Measurements from ENCODE around the gene CRYZL1.
"Not testable (repeated sequence)": the region's sequence is repeated elsewhere in the genome, so short reads cannot be mapped to it uniquely, and the experiment has no call there.

Gene CRYZL1

DNA sequence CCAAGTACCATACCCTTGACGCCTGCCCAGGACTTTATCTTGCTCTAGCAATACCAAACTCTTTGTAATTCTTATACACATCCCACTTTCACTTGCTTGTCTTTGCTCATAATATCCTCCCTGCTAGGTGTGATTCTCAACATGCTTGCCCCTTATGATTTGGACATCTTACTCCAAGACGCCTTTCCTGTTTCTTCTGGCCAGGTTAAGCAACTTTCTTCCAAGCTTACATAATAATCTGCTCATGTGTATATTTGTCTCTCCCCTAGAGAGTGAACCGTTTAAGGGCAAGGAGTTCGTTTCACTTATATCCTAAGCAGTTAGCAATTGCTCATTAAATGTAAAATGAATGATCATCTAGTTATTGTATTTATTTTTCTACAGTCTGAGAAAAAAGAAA, 21.8 kb downstream of the CRYZL1 start:
- no peak for FAIRE-seq

DNA sequence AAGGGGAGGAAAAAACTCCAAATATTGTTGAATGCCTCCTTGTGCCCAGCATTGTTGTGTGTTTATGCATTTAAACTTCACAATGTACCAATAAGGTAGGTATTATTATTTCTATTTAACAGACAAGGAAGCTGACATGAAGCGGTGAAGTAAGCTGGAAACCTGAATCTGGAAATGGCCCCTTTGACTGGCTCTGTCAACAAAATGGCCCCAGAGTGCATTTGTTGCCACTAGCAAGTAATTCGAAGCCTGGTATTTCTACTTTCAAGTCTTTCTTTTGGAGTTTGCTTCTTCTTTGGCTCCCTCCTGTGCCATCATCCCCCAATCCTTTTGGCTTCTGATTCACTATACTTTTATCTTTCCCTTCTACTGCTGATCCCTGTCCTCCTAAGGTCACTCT, 23.1 kb downstream of the CRYZL1 start:
- no peak for FAIRE-seq

- not testable (repeated sequence) for FAIRE-seq
Observed at GRCh38 chr21:33617565-33617964, 24.0 kb downstream of the CRYZL1 start.

DNA sequence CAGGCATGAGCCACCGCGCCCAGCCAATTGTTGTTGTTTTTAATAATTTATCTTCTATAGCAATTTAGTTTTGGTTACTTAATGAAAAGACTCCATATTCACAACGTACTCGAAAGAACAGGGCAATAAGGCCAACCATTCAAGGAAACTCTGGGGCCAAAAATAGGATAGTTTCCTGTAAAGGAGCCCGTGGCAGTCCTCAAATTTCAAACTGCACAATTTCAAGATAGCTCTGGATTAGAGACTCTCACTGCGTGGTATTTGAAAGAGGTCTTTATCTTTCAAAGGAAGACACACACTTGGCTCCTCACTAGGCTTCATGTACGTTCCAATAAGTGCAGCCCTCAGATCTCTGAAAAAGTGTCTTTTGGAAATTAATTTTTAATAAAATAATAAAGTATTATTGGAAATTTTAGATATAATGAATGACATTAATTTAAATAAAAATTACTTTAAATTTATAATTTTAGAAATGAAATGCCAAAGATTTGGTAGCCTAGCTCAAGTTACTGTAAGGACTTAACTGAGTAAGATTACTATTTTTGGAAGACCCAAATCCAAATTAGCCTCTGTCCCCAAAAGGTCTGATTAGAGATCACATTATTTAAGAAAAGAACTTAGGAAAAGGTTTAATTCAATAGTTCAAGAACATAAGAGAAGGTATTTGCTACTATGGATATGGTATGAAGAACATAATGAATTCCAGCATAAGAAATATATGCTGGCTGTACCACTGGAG, 30.4 kb downstream of the CRYZL1 start:
- no peak for FAIRE-seq

- FAIRE-seq: no peak
Observed at GRCh38 chr21:33608559-33608958, 33.0 kb downstream of the CRYZL1 start.

- FAIRE-seq: peak; percentile 38
Observed at GRCh38 chr21:33598051-33598450, 43.5 kb downstream of the CRYZL1 start.

- no peak for FAIRE-seq
Observed at GRCh38 chr21:33588485-33589335, 52.8 kb downstream of the CRYZL1 start, which contains the start of gene DONSON. TSS of gene DONSON (minus strand) at chr21:33588684. CDS start at chr21:33588641, 43 bp downstream.

- FAIRE-seq: no peak
Observed at GRCh38 chr21:33587792-33588484, 53.6 kb downstream of the CRYZL1 start.

DNA sequence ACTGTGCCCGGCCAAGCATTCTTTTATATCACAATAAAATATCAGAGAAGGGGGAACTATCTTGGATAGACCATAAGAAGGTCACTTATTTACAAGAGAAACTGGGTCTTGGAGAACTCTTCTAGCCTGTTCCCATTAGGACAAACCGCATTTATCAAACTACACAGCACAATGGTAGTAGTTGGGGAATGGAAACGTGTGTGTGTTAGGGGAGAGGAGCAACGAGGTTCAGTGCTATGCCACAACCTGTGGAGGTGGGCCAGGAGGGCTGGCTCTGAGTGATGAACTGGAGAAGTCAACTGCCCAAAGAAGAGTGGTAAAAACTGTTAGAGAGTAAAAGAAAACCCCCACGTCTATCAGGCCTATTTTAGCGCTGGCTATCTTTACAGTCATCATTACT, 54.6 kb downstream of the CRYZL1 start:
- no peak for FAIRE-seq

DNA sequence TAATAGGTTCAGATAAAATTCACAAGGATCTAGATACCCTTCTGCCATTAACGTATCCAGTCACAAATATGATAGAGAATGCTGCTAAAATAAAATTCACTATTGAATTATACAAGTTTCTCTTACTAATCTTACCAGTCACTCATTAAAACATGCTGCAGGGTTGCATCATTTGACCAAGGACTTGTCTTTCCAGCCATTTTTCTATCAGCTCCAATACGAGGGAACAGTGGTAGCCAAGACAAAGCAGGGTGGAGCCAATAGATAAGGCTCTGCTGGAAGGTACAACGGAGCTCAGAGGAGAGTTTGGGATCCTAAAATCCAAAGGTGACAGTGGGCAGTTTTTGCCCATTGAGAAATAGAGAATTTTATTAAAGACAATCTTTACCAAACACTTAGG, 57.1 kb downstream of the CRYZL1 start:
- no peak for FAIRE-seq

DNA sequence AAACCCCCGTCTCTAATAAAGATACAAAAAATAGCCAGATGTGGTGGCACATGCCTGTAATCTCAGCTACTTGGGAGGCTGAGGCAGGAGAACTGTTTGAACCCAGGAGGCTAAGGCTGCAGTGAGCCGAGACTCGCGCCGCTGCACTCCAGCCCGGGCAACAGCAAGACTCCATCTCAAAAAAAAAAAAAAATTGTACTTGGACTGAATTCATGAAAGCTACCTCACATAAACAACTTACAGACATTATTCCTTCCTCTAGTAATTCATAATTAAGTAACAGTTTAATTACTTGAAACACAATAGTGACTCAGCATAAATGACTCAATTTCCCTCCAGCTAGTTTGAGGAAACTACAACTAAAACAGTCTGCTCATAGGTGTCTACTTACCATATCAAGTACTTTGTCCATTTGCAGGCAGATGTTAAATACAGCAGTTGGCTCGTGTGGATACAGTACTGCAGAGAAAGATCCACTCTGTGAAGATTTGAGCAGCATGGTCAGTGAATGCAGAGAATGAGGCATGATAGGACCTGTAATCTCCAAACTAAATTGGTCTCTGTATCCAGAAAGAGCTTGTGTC, 62.5 kb downstream of the CRYZL1 start:
- FAIRE-seq: no peak

- no peak for FAIRE-seq
Observed at GRCh38 chr21:33578214-33578613, 63.3 kb downstream of the CRYZL1 start.

DNA sequence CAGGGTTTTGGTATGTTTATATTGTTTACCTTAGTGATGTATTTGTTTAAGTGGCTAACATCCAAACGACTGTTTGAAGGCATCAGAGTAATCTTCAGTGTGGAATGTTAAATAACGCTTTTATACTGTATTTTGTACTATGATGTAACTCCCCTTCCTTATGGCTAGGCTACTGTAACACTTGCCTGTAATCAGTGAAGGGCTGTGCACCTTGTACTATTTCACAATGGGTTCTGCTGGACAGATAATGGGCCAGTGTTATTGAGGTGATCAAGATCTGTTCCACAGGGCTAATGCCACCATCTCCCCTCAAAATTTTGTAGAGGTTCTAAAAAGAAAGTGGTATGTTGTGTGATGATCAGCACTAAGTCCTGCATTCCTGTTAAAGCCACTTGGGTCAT, 64.8 kb downstream of the CRYZL1 start:
- not testable (repeated sequence) for FAIRE-seq

DNA sequence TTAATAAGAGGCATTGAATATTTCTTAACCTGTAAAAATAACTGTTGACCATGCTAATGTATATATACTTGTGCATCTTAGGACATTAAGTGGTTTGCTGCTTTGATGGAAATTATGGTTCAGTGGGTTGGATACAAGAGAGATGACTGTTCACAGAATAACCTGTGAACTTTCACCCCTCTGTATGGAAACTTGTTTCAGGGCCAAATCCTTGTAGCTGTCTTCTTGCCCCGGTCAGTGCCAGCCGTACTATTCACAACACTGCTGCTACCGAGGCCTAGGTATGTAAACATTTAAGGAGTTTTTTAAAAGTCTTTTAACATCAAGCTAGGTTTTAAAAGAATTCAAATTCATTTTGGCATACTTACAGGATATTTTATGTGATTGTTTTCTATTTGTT, 69.2 kb downstream of the CRYZL1 start:
- FAIRE-seq: no peak

- FAIRE-seq: no peak
Observed at GRCh38 chr21:33569991-33570390, 71.5 kb downstream of the CRYZL1 start.

DNA sequence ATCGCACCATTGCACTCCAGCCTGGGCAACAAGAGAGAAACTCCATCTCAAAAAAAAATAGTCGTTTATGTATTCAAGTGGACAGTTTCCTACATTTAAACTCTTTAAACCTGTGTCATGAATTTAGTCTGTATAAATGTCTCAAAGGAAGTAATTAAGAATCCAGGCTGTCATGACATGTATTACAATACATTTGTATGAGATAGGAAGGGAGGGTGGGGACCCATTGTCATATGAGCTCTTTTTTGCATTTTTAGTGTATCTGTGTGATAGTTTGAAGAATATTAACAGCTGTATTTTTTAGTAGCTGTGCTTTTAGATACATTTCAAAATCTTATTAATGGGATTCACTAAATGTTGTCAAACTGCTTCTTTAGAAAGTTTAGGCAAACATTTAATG, 73.1 kb downstream of the CRYZL1 start:
- no peak for FAIRE-seq

- no peak for FAIRE-seq
Observed at GRCh38 chr21:33567914-33568313, 73.6 kb downstream of the CRYZL1 start.

DNA sequence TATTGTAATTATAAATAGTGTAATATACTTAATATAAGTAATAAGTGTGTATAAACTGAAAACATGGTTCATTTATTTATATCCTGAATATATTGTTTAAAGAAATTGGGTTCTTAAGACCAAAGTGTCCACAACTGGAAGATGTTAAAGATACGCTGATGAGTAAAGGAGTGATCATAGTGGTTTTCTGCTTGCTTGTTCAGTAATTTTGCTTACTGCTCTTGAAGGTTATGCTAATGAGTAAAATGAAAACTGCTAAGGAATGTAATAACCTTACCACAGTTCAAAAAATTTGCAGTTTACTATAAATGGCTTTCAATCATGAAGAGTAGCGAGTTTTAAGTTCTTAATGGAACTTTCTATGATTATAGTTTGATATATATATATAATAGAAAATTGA, 75.0 kb downstream of the CRYZL1 start:
- no peak for FAIRE-seq

GRCh38 chr21:33562389-33562788, 79.2 kb downstream of the CRYZL1 start:
- FAIRE-seq: no peak

- no peak for FAIRE-seq
Observed at GRCh38 chr21:33561373-33561772, 80.2 kb downstream of the CRYZL1 start.

DNA sequence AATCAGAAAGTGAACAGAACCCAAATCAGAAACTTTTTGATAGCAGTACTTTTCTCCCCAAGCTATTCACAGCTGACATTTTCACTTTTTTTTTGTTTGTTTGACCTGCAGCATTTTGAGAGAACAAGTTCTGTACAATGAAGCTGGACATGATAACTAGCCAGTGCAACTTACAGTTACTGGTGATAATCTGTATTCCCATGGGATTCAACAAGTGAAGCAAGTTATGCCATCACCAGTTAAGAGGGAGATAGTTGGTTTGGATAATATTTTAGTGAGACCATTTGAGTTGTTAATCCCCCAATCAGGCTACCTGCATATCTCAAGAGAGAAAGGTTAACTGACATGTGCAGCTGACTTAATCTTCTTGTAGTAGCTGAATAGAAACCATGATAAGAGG, 80.6 kb downstream of the CRYZL1 start:
- FAIRE-seq: no peak

- FAIRE-seq: no peak
Observed at GRCh38 chr21:33559813-33560212, 81.7 kb downstream of the CRYZL1 start.

All from colon (tissue), 2 donors.